NCI-H526 (cell line): ENCODE measurements around the gene ERVH48-1.
A peak's percentile ranks its signal among the peaks of the same experiment; 100 is the strongest.
"Not testable (repeated sequence)": the region's sequence is repeated elsewhere in the genome, so short reads cannot be mapped to it uniquely, and the experiment has no call there.

Experiments used
- DNase-seq, 2 experiments: peaks; one replicate each; lab custom pipeline; 2025; lab: John Stamatoyannopoulos, UW

The ERVH48-1 gene

DNA sequence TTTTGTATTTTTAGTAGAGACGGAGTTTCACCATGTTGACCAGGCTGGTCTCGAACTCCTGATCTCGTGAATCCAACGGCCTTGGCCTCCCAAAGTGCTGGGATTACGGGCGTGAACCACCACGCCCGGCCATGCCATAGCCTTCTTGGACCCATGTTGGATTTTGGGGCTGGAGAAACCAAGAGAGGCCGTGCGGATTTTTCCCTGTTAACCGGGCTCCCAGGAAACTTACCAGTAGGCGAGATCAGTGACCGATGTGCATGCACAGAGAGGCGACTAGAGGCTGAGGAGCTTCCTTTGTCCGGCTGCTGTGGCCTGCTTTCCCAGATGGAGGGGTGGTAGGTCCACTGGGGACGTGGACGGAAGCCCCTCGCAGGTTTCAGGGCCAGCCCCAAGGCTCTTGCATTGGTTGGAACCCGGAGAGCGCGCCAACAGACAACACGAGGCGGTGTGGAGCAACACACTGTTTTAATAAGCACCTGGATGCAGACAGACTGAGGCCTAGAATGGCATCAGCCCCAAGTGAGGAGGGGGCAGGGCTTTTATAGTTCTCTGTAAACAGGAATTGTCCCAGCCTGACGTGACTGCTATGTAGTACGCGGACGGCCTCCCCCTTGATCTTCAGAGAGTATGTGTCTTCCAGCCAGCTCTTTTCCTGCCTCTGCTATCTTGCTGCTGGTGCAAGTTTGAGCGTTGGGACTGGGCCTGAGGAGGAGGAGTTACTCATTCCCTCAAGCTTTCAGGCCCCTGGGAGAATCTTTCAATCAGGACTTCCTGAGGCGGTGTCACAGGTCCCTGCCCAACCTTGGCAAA lies at the start of gene ERVH48-1:
Gene ERVH48-1 (minus strand): TSS at position 517 of the 813 bp plus-strand sequence. CDS start 6,624 bp downstream, outside the sequence.
- DNase-seq, result no peak

DNA sequence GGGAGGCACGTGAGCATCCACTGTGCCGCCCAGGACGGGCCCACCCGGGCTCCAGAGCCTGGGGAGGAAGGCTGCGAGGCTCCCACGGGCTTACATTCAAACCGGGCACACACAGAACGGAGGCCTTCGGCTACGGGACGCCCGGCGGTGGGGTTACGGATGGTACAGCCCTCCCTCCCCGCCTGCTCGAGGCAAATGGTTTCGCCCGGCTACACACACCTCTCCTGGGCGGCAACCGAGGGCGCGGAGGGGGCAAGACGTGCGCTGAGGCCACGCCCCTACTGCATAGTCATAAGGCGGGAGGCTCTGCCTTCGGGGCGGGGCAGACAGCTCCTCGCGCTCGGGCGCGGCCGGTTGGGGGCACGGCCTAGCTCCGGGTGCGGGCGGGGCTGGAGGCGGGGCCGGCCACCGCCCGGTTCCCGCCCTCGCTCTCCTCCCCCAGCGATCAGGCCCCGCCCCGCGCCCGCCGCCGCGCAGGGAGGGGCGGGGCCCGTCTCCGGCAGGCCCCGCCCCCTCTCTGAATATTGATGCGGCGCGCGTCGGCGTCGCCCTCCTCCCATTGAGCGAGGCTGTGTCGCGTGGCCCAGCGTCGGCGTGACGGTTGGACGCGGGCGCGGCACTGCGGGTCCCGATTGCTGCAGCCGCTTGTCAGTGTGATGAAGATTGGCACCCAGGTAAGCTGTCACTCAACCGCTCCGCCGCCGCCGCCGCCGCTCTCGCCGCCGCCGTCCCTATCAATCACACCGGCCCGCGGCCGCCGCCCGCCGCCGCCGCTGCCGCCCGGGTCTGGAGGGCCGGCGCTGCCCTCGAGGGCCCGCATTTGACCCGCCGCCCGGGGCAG lies 48.8 kb upstream of the ERVH48-1 start, which contains the start of gene PKNOX1:
Gene PKNOX1 (plus strand): TSS at position 572 of the 841 bp plus-strand sequence. CDS start 29,820 bp downstream, outside the sequence.
- DNase-seq, result peak; percentile 95 to 99

DNA sequence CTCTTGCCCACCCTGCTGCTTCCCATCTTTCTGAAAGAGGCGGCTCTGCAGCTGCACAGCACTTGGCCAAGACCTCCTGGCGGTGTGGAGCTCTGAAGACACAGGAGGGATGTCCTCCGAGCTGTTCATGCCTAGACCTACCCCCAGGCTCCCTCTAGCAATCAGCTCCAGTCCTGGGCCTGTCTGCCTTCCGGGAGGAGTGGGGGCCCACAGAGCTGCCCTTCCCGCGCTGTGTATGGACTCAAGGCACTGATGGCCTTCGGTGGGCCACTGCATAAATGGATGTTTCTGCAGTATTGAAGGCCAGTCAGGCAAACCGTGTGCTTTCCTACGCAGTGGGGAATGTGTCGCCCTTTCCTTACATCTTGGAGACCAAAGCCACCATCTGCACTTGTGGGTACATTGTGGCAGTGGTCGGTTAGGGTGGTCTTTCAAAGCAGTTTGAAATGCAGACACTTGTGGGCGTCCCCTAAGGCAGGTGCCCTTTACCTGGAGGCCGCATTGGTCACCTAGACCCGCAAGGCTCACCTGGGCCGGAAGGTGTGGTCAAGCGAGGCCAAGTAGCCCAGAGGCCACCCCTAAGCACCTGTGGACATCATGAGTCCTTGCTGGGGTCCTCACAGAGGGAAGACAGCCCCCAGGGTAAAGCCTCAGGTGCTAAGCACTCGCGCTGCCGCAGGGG lies 48.0 kb upstream of the ERVH48-1 start:
- DNase-seq, result peak in 1 of 2 experiments; percentile 46

DNA sequence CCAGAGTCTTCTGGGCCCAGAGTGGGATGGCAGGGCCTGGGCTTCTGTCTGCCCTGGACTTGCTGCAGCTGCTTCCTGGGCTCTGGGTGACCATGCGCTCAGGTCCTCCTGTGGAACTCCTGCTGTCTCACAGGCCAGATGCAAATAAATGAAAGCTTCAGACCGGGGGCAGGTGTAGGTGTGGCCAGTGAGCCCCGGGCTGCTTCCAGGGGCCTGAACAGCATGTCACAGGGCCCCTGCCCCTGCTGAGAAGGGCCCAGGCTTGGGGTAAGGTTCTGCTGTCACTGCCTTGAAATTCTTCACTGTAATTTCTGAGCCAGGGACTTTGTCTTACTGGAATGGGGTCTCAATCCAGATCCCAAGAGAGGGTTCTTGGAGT lies 46.5 kb upstream of the ERVH48-1 start:
- peak; percentile 24 to 79 for DNase-seq

DNA sequence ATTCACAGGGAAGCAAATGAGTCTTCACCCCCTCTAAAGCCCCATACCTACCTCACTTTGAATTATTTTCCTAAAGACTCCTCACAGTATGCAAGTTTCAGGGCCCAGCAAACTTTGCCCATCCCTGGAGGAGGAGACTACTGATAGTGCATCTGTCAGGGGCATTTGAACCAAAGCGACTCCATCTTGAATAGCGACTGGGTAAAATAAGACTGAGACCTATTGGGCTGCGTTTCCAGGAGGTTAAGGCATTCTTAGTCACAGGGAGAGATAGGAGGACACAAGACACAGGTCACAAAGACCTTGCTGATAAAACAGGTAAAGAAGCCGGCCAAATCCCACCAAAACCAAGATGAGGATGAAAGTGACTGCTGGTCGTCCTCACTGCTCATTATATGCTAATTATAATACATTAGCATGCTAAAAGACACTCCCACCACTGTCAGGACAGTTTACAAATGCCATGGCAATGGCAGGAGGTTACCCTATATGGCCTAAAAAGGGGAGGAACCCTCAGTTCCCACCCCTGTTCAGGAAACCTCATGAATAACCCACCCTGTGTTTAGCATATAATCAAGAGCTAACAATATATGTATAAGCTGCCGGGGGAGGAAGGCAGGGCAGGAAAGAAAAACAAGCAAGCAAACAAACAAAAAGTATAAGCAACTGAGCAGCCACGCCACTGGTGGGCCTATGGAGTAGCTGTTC lies 45.7 kb upstream of the ERVH48-1 start:
- peak in 1 of 2 experiments; percentile 15 for DNase-seq

DNA sequence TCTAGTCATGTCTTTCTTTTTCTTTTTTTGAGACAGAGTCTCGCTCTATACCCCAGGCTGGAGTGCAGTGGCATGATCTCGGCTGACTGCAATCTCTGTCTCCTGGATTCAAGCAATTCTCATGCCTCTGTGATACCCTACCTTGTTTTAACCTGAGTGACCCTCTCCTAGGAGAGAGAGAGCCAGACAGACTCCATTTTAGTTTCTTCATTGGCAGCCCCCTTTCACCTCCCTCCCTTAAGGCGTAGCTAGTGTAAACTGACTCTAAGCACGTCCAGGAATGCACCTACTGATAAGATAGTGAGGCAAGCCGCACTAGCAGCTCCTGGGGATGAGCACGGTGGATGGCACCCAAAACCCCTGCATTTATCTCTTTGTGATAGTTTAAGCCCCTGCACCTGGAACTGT lies 43.8 kb upstream of the ERVH48-1 start:
- DNase-seq, result no peak

DNA sequence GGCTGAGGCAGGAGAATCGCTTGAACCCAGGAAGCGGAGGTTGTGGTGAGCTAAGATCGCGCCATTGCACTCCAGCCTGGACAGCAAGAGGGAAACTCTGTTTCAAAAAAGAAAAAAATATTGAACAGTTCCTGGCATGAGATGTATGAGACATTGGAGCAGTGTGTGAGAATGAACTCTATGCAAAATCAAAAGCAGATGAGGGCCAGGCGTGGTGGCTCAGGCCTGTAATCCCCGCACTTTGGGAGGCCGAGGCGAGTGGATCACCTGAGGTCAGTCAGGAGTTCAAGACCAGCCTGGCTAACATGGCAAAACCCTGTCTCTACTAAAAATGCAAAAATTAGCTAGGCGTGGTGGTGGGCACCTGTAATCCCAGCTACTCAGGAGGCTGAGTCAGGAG lies 42.2 kb upstream of the ERVH48-1 start:
- DNase-seq, result not testable (repeated sequence)

DNA sequence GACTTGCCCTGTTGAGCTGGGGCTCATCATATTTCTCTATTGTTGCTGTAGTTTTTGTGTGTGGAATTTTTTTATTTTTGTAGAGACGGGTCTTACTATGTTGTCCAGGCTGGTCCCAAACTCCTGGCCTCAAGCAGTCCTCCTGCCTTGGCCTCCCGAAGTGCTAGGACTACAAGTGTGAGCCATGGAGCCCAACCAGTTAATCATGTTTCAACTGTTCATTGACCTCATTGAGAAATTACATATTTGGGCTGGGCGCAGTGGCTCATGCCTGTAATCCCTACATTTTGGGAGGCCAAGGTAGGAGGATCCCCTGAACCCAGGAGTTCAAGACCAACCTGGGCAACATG lies 39.8 kb upstream of the ERVH48-1 start:
- DNase-seq, result no peak

DNA sequence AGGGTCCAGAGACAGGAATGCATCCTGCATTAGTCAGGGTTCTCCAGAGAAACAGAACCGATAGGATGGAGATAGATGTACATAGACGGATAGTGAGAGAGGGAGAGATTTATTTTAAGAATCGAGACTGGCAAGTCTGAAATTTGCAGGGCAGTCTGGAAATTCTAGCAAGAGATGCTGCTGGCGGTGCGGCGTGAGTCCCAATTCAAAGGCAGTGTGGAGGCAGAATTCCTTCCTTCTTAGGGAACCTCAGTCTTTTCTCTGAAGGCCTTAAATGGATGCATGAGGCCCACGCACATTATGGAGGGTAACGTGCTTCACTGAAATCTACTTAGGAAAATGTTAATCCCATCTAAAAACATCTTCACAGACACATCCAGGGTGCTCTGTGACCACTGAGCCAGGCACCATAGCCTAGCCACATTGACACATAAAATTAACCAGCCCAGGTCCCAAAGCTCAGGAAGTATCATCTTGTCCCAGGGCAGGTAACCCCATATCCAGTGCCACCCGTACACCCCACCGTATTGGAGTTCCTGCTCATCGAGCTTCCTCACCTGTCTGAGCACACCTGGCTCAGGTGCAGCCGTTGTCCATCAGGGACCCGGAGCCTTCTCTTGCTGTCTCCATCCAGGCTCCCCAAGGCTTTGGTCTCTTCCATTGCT lies 39.2 kb upstream of the ERVH48-1 start:
- DNase-seq, result no peak

DNA sequence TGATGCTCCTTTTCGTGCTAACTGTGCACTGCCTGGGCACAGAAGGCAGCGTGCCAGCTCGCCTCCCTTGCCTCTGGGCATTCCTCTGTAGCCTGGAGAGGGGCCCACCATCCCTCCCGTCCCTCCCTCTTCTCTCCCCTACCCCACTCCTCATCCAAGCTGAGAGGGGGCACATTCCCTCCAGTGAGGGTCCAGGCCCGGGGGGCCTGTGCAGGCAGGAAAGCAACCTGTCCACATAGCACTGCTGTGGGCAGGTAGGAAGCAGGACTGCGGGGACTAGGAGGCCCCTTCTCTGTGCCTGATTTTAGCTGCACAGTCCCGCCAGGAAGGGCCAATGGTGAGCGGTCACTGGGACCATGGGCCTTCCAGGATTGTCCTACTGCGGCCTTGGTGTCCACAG lies 38.7 kb upstream of the ERVH48-1 start:
- DNase-seq, result no peak

DNA sequence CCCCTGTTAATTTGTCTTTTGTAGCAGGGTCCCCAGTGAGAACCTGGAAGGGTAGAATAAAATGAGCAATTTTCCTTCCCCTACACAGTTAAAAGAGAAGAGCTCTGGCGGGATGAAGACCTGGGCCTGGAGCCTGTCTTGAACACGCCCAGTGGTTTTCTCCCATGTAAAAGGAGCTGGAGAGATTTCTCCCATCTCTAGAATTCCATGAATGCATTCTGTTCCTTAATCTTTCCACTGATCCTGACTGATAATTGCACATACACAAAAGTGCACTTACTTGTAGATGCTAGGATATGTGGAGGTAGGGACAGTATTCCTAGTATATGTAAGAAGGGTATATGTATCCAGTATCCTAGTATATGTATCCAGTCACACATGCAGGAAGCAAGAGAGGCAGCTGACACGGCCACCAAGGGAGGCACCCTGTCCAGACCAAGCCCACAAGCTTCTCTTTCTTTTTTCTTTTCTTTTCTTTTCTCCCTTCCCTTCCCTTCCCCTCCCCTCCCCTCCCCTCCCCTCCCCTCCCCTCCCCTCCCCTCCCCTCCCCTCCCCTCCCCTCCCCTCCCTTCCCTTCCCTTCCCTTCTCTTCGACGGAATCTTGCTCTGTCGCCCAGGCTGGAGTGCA lies 37.1 kb upstream of the ERVH48-1 start:
- no peak for DNase-seq

DNA sequence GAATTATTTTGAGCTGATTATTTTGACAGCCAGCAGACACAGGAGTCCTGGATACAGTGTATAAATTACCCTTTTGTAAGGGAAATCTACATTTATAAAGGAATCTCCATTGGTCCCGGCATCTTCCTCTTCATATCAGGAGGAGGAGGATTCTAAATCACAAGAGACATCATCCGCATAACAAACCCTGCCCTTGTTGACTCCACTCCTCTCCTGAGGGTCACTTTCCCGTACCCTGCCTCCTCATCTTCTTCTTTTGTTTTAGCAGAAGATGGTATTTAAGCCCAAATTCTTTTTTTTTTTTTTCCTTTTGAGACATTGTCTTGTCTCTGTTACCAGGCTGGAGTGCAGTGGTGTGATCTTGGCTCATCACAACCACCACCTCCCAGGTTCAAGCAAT lies 34.3 kb upstream of the ERVH48-1 start:
- no peak for DNase-seq

DNA sequence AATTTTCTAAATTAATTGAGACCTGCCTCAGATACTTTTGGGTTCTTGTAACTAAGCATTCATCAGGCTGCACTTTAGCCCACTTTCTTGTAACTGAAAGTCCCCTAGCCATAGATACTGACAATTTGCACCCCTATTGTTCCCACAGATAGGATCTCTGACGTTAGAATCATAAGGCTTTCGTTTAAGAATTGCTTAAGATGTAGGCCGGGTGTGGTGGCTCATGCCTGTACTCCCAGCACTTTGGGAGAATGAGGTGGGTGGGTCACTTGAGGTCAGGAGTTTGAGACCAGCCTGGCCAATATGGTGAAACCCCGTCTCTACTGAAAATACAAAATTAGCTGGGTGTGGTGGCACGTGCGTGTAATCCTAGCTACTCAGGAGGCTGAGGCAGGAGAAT lies 32.7 kb upstream of the ERVH48-1 start:
- DNase-seq, result not testable (repeated sequence)

DNA sequence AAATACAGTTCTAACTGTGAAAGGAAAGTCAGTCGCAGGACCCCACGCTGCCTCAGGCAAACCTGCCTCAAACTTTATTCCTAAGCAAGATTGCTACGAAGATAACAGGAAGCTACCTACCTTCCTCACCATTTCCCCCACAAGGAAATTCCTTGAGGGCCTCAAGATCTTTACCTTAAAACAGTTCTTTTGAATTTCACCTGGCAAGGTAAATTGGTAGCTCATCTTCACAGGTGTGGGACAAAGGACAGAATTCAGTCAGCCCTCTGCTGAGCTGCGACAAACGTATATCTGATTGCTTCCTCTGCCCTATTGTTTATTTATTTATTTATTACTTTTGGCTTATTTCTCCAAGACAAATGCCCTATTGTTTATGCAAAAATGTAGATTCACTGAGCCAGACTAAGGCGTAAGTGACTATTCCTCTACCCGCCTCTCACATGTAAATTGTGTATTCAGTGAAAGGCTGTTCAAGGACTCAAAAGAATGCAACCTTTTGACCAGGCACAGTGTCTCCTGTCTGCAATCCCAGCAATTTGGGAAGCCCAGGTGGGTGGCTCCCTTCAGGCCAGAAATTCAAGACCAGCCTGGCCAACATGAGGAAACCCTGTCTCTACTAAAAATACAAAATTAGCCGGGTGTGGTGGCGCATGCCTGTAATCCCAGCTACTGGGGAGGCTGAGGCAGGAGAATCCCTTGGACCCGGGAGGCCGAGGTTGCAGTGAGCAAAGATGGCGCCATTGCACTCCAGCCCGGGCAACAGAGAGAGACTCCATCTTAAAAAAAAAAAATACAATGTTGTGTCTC lies 31.6 kb upstream of the ERVH48-1 start:
- no peak for DNase-seq

DNA sequence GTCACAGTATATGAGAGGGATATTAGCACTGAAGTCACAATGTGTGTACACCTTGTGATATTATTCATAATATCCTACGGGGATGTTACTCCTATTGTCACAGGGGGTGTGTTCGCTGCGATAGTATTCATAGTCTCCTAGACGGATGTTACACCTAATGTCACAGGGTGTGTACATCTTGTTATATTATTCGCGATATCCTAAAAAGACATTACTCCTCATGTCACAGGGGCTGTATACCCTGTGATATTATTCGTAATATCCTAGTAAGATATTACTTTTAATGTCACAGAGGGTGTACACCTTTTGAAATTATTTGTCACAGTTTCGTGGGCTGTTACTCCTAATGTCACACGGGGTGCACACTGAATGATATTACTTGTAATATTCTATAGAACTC lies 25.8 kb upstream of the ERVH48-1 start:
- DNase-seq, result not testable (repeated sequence)

DNA sequence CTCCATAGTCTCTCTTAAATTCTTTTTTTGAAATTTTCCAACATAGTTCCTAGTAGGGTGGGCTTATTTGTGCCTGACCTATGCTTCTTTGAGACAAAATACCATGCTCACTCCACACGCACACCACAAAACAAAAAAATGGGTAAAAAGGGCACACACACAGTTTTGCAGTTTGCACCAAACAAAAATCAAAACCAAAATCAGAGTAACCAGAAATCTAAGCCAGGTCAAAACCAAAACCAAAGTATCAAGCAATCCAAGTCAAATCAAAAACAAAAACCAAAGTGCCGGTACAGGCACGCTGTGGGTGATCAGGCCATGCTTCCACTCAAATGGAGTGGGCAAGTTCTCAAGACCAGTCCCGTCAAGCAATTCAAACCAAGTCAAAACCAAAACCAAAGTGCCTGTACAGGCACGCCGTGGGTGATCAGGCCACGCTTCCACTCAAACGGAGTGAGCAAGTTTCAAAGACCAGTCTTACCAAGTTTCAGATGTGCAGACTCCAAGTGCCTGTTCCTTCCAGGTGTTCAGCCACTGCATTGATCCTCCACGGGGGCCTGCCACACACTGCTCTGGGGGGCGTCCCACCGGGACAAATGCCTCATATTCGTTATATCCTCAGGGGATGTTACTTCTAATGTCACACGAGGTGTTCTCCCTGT lies 23.8 kb upstream of the ERVH48-1 start:
- not testable (repeated sequence) for DNase-seq

DNA sequence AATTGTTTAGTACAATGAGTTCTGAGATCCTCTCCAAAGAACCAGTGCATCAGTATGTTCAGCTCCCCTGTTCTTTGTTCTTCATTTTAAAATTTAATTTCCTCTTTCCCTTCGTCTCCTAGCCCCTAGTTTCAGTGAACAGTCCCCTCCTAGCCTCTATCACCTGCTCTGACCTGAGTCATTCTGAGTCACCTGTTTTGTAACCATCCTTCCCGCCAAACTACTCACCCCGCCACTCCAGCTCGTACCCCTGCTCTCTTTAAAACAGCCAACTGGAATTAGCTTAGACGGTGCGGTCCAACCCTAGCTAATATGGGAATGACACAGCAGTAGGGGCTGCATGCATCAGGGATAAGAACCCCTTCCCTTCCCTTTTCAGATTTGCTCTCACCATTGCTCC lies 16.8 kb upstream of the ERVH48-1 start:
- DNase-seq, result no peak

DNA sequence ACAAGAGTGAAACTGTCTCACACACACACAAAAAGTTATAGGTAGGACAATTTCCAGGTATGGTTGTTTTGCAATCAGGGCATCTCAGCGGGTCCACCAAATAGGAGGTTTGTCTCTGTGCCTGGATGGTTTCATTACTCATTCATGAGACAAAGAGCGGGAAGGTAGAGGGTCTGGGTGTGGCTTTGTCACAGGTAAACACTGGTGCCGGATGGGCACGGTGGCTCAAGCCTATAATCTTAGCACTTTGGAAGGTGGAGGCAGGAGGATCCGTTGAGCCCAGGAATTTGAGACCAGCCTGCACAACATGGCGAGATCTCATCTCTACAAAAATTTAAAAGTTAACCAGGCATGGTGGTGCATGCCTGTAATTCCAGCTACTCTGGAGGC lies 16.3 kb upstream of the ERVH48-1 start:
- no peak for DNase-seq
